Mesenchymal stem cell (in vitro differentiated cells and primary cell): ENCODE data around the gene DBP.

Source experiments
- DNase-seq: peaks from one replicate; pipeline ENCODE4 v3.0.0-alpha.2; 2013
- H2AFZ ChIP-seq: one replicate; pipeline ENCODE4 v1.6.1; 2013; ENCODE audit warnings: low read depth, mild to moderate bottlenecking, control low read depth, inconsistent platforms, low read length, moderate library complexity
- H2AK5ac ChIP-seq: 2 replicates; pipeline ENCODE4 v1.6.1; 2013; ENCODE audit warnings: low read length, moderate library complexity, mild to moderate bottlenecking, inconsistent platforms; ENCODE audit not compliant: severe bottlenecking
- H2BK120ac ChIP-seq: one replicate; pipeline ENCODE4 v1.6.1; 2013; ENCODE audit warnings: low read depth, mild to moderate bottlenecking, inconsistent platforms, low read length, moderate library complexity
- H2BK12ac ChIP-seq, 2 experiments: one replicate each; pipeline ENCODE4 v1.6.1; 2013; ENCODE audit warnings: inconsistent platforms in 2 of 2, low read length in 2 of 2, mild to moderate bottlenecking in 2 of 2, moderate library complexity in 2 of 2, control low read depth in 1 of 2
- H2BK15ac ChIP-seq: one replicate; pipeline ENCODE4 v1.6.1; 2013; ENCODE audit warnings: mild to moderate bottlenecking, low read depth, inconsistent platforms; ENCODE audit not compliant: poor library complexity, severe bottlenecking
- H2BK5ac ChIP-seq: 2 replicates; pipeline ENCODE4 v1.6.1; 2013; ENCODE audit warnings: low read depth, mild to moderate bottlenecking, low read length, control low read depth, inconsistent platforms; ENCODE audit not compliant: poor library complexity, severe bottlenecking
- H3K14ac ChIP-seq, 2 experiments: one replicate each; pipeline ENCODE4 v1.6.1; 2013; ENCODE audit warnings: inconsistent platforms in 2 of 2, low read length in 2 of 2, control low read depth in 1 of 2, mild to moderate bottlenecking in 1 of 2, moderate library complexity in 1 of 2
- H3K18ac ChIP-seq, 2 experiments: one replicate each; pipeline ENCODE4 v1.6.1; 2013; ENCODE audit warnings: inconsistent platforms in 2 of 2, low read length in 2 of 2, control low read depth in 1 of 2, low read depth in 1 of 2, mild to moderate bottlenecking in 1 of 2
- H3K23ac ChIP-seq, 2 experiments: one replicate each; pipeline ENCODE4 v1.6.1; 2013; ENCODE audit warnings: inconsistent platforms in 2 of 2, low read length in 2 of 2, mild to moderate bottlenecking in 2 of 2, moderate library complexity in 2 of 2, control low read depth in 1 of 2
- H3K27ac ChIP-seq: 2 replicates; pipeline ENCODE4 v1.5.1; 2013; ENCODE audit warnings: mild to moderate bottlenecking, moderate library complexity, low read length, control low read depth, inconsistent platforms; ENCODE audit not compliant: poor library complexity, severe bottlenecking
- H3K27me3 ChIP-seq, 2 experiments: 2 replicates each; pipeline versions ENCODE4 v1.6.1 to v1.7.0; 2013; ENCODE audit warnings: low read length in 2 of 2, mild to moderate bottlenecking in 2 of 2, moderate library complexity in 2 of 2, control low read depth in 1 of 2, inconsistent platforms in 1 of 2; ENCODE audit not compliant: control insufficient read depth in 1 of 2, insufficient read depth in 1 of 2
- H3K36me3 ChIP-seq, 2 experiments: 2 replicates each; pipeline versions ENCODE4 v1.6.1 to v1.7.0; 2013; ENCODE audit warnings: low read length in 2 of 2, control low read depth in 1 of 2, inconsistent platforms in 1 of 2, low read depth in 1 of 2, mild to moderate bottlenecking in 1 of 2; ENCODE audit not compliant: insufficient read depth in 2 of 2, control insufficient read depth in 1 of 2
- H3K4ac ChIP-seq, 2 experiments: one replicate each; pipeline ENCODE4 v1.6.1; 2013; ENCODE audit warnings: inconsistent platforms in 2 of 2, low read length in 2 of 2, mild to moderate bottlenecking in 2 of 2, moderate library complexity in 2 of 2, control low read depth in 1 of 2, low read depth in 1 of 2
- H3K4me1 ChIP-seq: 2 replicates; pipeline ENCODE4 v1.6.1; 2013; ENCODE audit warnings: low read depth, low read length, control low read depth; ENCODE audit not compliant: control insufficient read depth, insufficient read depth
- H3K4me2 ChIP-seq: 2 replicates; pipeline ENCODE4 v1.6.1; 2013; ENCODE audit warnings: low read length, mild to moderate bottlenecking, inconsistent platforms; ENCODE audit not compliant: poor library complexity, severe bottlenecking
- H3K4me3 ChIP-seq, 2 experiments: 2 replicates each; pipeline versions ENCODE4 v1.5.1 to v1.7.0; 2013; ENCODE audit warnings: low read length in 2 of 2, mild to moderate bottlenecking in 2 of 2, control low read depth in 1 of 2, low read depth in 1 of 2; ENCODE audit not compliant: insufficient read depth in 1 of 2
- H3K79me1 ChIP-seq: replicated peaks from 2 replicates; pipeline ENCODE4 v1.6.1; 2013; ENCODE audit warnings: mild to moderate bottlenecking, control low read depth, low read length, inconsistent platforms; ENCODE audit not compliant: poor library complexity, severe bottlenecking
- H3K9ac ChIP-seq: 2 replicates; pipeline ENCODE4 v1.7.0; 2013; ENCODE audit warnings: mild to moderate bottlenecking, low read length, moderate library complexity
- H3K9me3 ChIP-seq: 2 replicates; pipeline ENCODE4 v1.7.0; 2013; ENCODE audit warnings: mild to moderate bottlenecking, low read length; ENCODE audit not compliant: control insufficient read depth
- H4K8ac ChIP-seq: one replicate; pipeline ENCODE4 v1.6.1; 2013; ENCODE audit warnings: inconsistent platforms, mild to moderate bottlenecking, low read length, moderate library complexity
- H4K91ac ChIP-seq: one replicate; pipeline ENCODE4 v1.6.1; 2013; ENCODE audit warnings: mild to moderate bottlenecking, low read length, inconsistent platforms
- WGBS: methylation state at CpG from one replicate; pipeline ENCODE4 v1.1.7; 2013; ENCODE audit warnings: mixed read lengths; 5-methylcytosine and 5-hydroxymethylcytosine counted together

The DBP gene

GRCh38 chr19:48670699-48671445 lies 33.7 kb upstream of the DBP start:
- no peak overlapping the region for H3K14ac ChIP-seq
- H3K18ac ChIP-seq = no peak overlapping the region
- peaks cover 6% of the 10 kb centered on the region for H3K4me1 ChIP-seq
- no peaks in the 10 kb centered on the region for H3K79me1 ChIP-seq
- WGBS = 85% methylated on average over 21 of the region's 21 CpGs
- H3K27ac ChIP-seq = no peak overlapping the region
- no peak overlapping the region for H3K9ac ChIP-seq
- H2BK5ac ChIP-seq = no peak overlapping the region
- no peak overlapping the region for H3K4me3 ChIP-seq
- H3K4me2 ChIP-seq = no peak overlapping the region
- H3K27me3 ChIP-seq = peaks cover 0 to 16% of the 10 kb centered on the region in 2 experiments
- H2BK12ac ChIP-seq = no peak overlapping the region
- H4K8ac ChIP-seq = no peak overlapping the region
- H2AFZ ChIP-seq = no peak overlapping the region
- no peak overlapping the region for H3K4ac ChIP-seq
- no peak overlapping the region for H4K91ac ChIP-seq
- no peak for DNase-seq
- no peak overlapping the region for H2BK15ac ChIP-seq
- no peak overlapping the region for H2AK5ac ChIP-seq
- H3K9me3 ChIP-seq = no peaks in the 10 kb centered on the region
- H3K23ac ChIP-seq = no peak overlapping the region
- H3K36me3 ChIP-seq = no peaks in the 10 kb centered on the region
- H2BK120ac ChIP-seq = no peak overlapping the region

GRCh38 chr19:48669903-48670668 lies 32.9 kb upstream of the DBP start:
- Histone ChIP-seq H3K4me1 (peaks cover 2% of the 10 kb centered on the region), H3K9ac (no peak overlapping the region), H3K27ac (no peak overlapping the region), H3K36me3 (no peaks in the 10 kb centered on the region), H2AK5ac (no peak overlapping the region), H3K4me3 (no peak overlapping the region), H3K79me1 (no peaks in the 10 kb centered on the region), H3K9me3 (no peaks in the 10 kb centered on the region), H2BK120ac (no peak overlapping the region), H3K23ac (no peak overlapping the region), H2BK15ac (no peak overlapping the region), H3K4ac (no peak overlapping the region), H4K8ac (no peak overlapping the region), H3K14ac (no peak overlapping the region), H2AFZ (no peak overlapping the region), H4K91ac (no peak overlapping the region), H2BK12ac (no peak overlapping the region), H3K27me3 (peaks cover 0 to 18% of the 10 kb centered on the region in 2 experiments), H2BK5ac (no peak overlapping the region), H3K4me2 (no peak overlapping the region), H3K18ac (no peak overlapping the region)
- 96% methylated on average over 25 of the region's 26 CpGs for WGBS
- no peak for DNase-seq

DNA sequence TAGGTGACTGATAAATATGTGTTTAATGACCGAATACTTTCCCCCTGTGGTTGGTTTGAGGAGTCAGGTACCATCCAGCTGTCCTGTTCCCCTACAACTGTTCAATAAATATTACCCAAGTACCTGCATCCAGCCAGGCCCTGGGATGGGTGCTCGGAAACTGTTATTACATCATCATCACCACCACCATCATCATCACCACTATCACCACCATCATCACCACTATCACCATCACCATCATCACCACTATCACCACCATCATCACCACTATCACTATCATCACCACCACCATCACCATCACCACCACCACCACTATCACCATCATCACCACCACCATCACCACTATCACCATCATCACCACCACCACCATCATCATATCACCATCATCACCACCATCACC lies 31.6 kb upstream of the DBP start:
- Histone ChIP-seq H3K27me3 (peaks cover 0 to 16% of the 10 kb centered on the region in 2 experiments), H3K4me1 (peaks cover under 1% of the 10 kb centered on the region), H3K4me2 (no peak overlapping the region), H2BK5ac (no peak overlapping the region), H3K9me3 (no peaks in the 10 kb centered on the region), H2AFZ (no peak overlapping the region), H2BK15ac (no peak overlapping the region), H3K36me3 (no peaks in the 10 kb centered on the region), H3K4ac (no peak overlapping the region), H2AK5ac (no peak overlapping the region), H3K18ac (no peak overlapping the region), H3K79me1 (no peaks in the 10 kb centered on the region), H3K14ac (no peak overlapping the region), H3K4me3 (no peak overlapping the region), H4K8ac (no peak overlapping the region), H2BK12ac (no peak overlapping the region), H3K23ac (no peak overlapping the region), H3K27ac (no peak overlapping the region), H4K91ac (no peak overlapping the region), H2BK120ac (no peak overlapping the region), H3K9ac (no peak overlapping the region)
- WGBS = 96% methylated on average over 2 of the region's 2 CpGs
- no peak for DNase-seq

DNA sequence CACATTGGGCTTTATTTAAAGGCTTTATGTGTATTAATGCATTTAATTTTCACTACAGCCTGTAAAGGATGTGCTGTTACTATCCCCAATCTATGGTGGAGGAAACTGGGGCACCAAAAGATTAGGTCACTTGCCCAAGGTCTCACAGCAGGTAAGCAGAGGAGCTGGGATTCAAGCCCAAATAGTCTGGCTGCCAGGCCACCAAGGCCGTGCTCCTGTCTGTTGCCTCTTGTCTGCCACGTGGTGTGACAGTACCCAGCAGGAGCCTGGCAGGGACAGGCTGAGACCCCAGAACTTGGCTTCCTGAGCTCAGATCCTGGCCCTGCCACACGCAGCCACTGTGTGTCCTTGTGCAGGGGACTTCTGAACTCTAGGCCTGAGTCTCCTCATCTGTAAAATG lies 31.2 kb upstream of the DBP start:
- no peak for DNase-seq
- Histone ChIP-seq H4K8ac (no peak overlapping the region), H3K27me3 (peaks cover 0 to 12% of the 10 kb centered on the region in 2 experiments), H3K36me3 (no peaks in the 10 kb centered on the region), H3K18ac (no peak overlapping the region), H2AFZ (no peak overlapping the region), H3K9me3 (no peaks in the 10 kb centered on the region), H2BK120ac (no peak overlapping the region), H3K79me1 (no peaks in the 10 kb centered on the region), H3K27ac (no peak overlapping the region), H2BK5ac (no peak overlapping the region), H3K9ac (no peak overlapping the region), H3K14ac (no peak overlapping the region), H2AK5ac (no peak overlapping the region), H3K4ac (no peak overlapping the region), H3K23ac (no peak overlapping the region), H3K4me1 (peaks cover 2% of the 10 kb centered on the region), H3K4me2 (no peak overlapping the region), H2BK12ac (no peak overlapping the region), H3K4me3 (no peak overlapping the region), H4K91ac (no peak overlapping the region), H2BK15ac (no peak overlapping the region)
- WGBS = 91% methylated on average over 3 of the region's 3 CpGs
